Measurements from ENCODE around the gene EPN3. TPM values are rescaled to one million over a fixed set of nuclear protein-coding genes. Genes with fewer than 3 reads are reported as not detected.

EPN3 gene
- total and polyA plus RNA-seq, 2 experiments from 2014 or later = 2.3 to 7.7 TPM

GRCh38 chr17:50538549-50539410 lies 6.2 kb downstream of the EPN3 start:
- peaks cover 21% of the 10 kb centered on the region; the same call in 1 of the 2 replicates for H3K4me1 ChIP-seq (ENCODE audit: insufficient read depth)
- Mint-ChIP-seq H3K4me1 (peaks cover 35% of the 10 kb centered on the region), H3K36me3 (ENCODE audit: low read depth) (peaks cover 8% of the 10 kb centered on the region; the same call in 2 of the 3 replicates), H3K27me3 (ENCODE audit: insufficient read depth, low read depth, poor library complexity) (peaks cover 14% of the 10 kb centered on the region), H3K4me3 (no peak overlapping the region), H3K27ac (no peak overlapping the region), H3K9me3 (no peaks in the 10 kb centered on the region; the same call in 2 of the 3 replicates)
- no peak overlapping the region for H2AFZ ChIP-seq
- H3K36me3 ChIP-seq (ENCODE audit: insufficient read depth) = no peaks in the 10 kb centered on the region
- 0 out of 2 replicates have a peak, but pooled peaks cover 3% of the 10 kb centered on the region for H3F3A ChIP-seq (replicated peaks; ENCODE audit: low read depth)
- no peak for ATAC-seq
- no peak overlapping the region for H3K4me3 ChIP-seq
- H3K4me2 ChIP-seq = no peak overlapping the region
- no peaks in the 10 kb centered on the region for H3K79me2 ChIP-seq (replicated peaks; ENCODE audit: insufficient read depth)
- H4K20me1 ChIP-seq (replicated peaks; ENCODE audit: insufficient read depth) = no peaks in the 10 kb centered on the region
- H3K27ac ChIP-seq (ENCODE audit: low read depth) = no peak overlapping the region
- no peak for TF ChIP-seq ZNF114 (CRISPR knock-in tag; IDR thresholded peaks at IDR 0.05)
- TF ChIP-seq ZNF462 (CRISPR knock-in tag; IDR thresholded peaks at IDR 0.05) = no peak
- TF ChIP-seq POLR2AphosphoS5 (IDR thresholded peaks at IDR 0.05; ENCODE audit: low read depth) = no peak
- TF ChIP-seq ZNF331 (CRISPR knock-in tag; IDR thresholded peaks at IDR 0.05; ENCODE audit: low read depth) = no peak
- no peak for TF ChIP-seq NANOG (IDR thresholded peaks at IDR 0.05; ENCODE audit: borderline replicate concordance)
- no peak for TF ChIP-seq EZH2 (IDR thresholded peaks at IDR 0.05; ENCODE audit: low read depth, unreplicated experiment)
- peaks cover 12% of the 10 kb centered on the region for H3K27me3 ChIP-seq (ENCODE audit: insufficient read depth)
- H3K9me2 ChIP-seq (ENCODE audit: insufficient read depth) = no peaks in the 10 kb centered on the region
- no peak for DNase-seq (ENCODE audit: low spot score)
